Mammary epithelial cell (primary cell): Measurements from ENCODE around the gene NPFFR1.

Experiments used
- CTCF ChIP-seq, 2 donors: IDR thresholded peaks in 1 of 2; conservative IDR thresholded peaks in 1 of 2; 2 replicates each; pipeline ENCODE4 v1.5.1; 2011 to 2012; ENCODE audit warnings: inconsistent platforms in 2 of 2, low read length in 2 of 2, mild to moderate bottlenecking in 2 of 2, control low read depth in 1 of 2, low read depth in 1 of 2; ENCODE audit not compliant: insufficient read depth in 1 of 2; ENCODE audit errors: extremely low read depth in 1 of 2
- EZH2 ChIP-seq: IDR thresholded peaks from 2 replicates; pipeline ENCODE4 v1.6.1; 2012; ENCODE audit warnings: low read length, inconsistent platforms, borderline replicate concordance

GRCh38 chr10:70280099-70280498, 3.7 kb downstream of the NPFFR1 start:
- TF ChIP-seq CTCF (conservative IDR thresholded peaks at IDR 0.05 in 1 of 2, IDR thresholded peaks at IDR 0.05 in 1 of 2; ENCODE audit: extremely low read depth in 1 of 2, insufficient read depth in 1 of 2, low read depth in 1 of 2, low read length in 2 of 2) (no peak), EZH2 (no peak)
